Cardiac muscle cell (in vitro differentiated cells and primary cell): ENCODE data around the gene ERGIC1. TPM values are rescaled to one million over a fixed set of nuclear protein-coding genes. Genes with fewer than 3 reads are reported as not detected.
A peak's percentile ranks its signal among the peaks of the same experiment; 100 is the strongest.

ENCODE experiments used
- DNase-seq, 2 donors: peaks; one replicate each; pipeline versions ENCODE4 v3.0.0 to v3.0.0-alpha.2; 2010 to 2017; ENCODE audit warnings: low read depth in 1 of 2, low spot score in 1 of 2
- H3K27ac ChIP-seq: fragments of 200-600 bp; sonication (generic); 2 replicates; pipeline ENCODE4 v1.5.1; 2016
- H3K27me3 ChIP-seq: fragments of 200-600 bp; sonication (generic); 2 replicates; pipeline ENCODE4 v1.6.0; 2016; ENCODE audit warnings: control low read depth
- H3K36me3 ChIP-seq: fragments of 200-600 bp; sonication (generic); 2 replicates; pipeline ENCODE4 v1.5.1; 2016; ENCODE audit warnings: control low read depth
- H3K4me1 ChIP-seq: fragments of 200-600 bp; sonication (generic); 2 replicates; pipeline ENCODE4 v1.8.1; 2017; ENCODE audit warnings: low read depth, mild to moderate bottlenecking, mixed run types
- H3K4me3 ChIP-seq: fragments of 200-600 bp; sonication (generic); 2 replicates; pipeline ENCODE4 v1.5.1; 2016; ENCODE audit warnings: mild to moderate bottlenecking
- H3K9me3 ChIP-seq: fragments of 200-600 bp; sonication (generic); 2 replicates; pipeline ENCODE4 v1.5.1; 2017; ENCODE audit warnings: low read depth, mild to moderate bottlenecking, control low read depth
- CTCF ChIP-seq: IDR thresholded peaks from 2 replicates; pipeline ENCODE4 v1.5.1; 2012; ENCODE audit warnings: low read depth, mild to moderate bottlenecking, low read length
- polyA plus RNA-seq: library from polyadenylated mRNA; unstranded; fragments of >200 nt; fragmentation: Nextera tagmentation; extraction: Ambion mirVana; gene quantifications from 2 replicates; pipeline ENCODE4 v1.2.1, GENCODE V29; 2016
- total RNA-seq: library from RNA; depleted of rRNA; stranded (reverse); fragments of >200 nt; gene quantifications from 2 replicates; pipeline ENCODE4 v1.2.3, GENCODE V29; 2016

ERGIC1 gene
- total and polyA plus RNA-seq, 2 experiments from 2014 or later = 15.4 to 77.3 TPM

GRCh38 chr5:172854451-172854871, 20.4 kb downstream of the ERGIC1 start:
- Histone ChIP-seq H3K4me3 (no peak overlapping the region), H3K27ac (no peak overlapping the region), H3K4me1 (peaks cover 10% of the 10 kb centered on the region), H3K27me3 (no peaks in the 10 kb centered on the region), H3K9me3 (no peaks in the 10 kb centered on the region), H3K36me3 (no peaks in the 10 kb centered on the region)
- DNase-seq = no peak
- no peak for TF ChIP-seq CTCF

DNA sequence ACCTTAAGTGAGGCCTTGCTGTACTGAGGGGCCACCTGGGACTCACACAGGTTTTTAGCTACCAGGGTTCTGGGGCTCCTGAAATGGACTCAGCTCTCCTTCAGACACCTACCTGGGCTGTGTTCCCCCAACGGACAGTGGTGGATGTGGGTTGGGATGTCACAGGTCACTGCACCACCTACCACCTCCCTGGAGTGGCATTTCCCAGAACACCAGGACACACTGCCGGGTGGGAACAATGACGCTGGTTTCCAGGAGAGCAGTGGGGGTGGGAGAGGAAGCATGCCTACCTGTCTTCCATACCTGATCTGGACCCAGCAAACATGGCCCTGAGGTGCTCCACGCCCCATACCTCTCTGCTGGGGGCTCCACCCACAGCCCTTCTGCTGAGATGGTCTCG, 20.9 kb downstream of the ERGIC1 start:
- no peak overlapping the region for H3K4me3 ChIP-seq
- no peaks in the 10 kb centered on the region for H3K9me3 ChIP-seq
- peaks cover 15% of the 10 kb centered on the region for H3K4me1 ChIP-seq
- TF ChIP-seq CTCF = no peak
- H3K27ac ChIP-seq = no peak overlapping the region
- no peaks in the 10 kb centered on the region for H3K27me3 ChIP-seq
- no peak for DNase-seq
- H3K36me3 ChIP-seq = no peaks in the 10 kb centered on the region

DNA sequence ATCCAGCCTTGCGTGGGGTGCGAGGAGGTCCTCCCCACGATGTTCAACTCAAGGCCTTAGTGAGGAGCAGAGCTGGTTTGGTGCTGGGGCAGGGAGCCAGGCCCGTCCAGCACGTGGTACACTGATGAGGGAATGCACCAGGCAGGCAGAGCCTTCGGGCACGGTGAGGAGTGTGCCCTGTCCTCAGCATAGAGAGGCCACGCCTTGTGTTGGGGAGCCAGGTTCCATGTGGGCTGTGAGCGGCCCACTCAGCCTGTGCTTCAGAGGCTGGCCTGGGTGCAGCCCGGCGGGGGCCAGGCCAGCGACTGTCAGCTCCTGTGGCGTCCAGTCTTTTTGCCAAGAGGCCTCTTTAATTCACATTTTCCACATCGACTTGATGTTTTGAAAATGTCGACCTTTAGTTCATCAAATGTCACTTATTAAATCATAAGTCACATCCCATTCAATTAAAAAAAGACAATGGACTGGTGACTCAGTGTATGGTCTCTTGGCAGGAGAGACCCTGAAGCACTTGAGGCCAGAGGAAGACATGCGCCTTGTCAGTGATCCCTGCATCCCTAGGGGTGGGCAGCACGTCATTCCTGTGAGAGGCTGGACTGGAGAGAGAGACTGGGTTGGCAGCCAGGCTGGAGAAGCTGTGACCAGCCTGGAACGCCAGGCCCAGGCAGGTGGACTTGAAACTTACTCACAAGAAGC, 21.7 kb downstream of the ERGIC1 start:
- DNase-seq = no peak
- no peaks in the 10 kb centered on the region for H3K27me3 ChIP-seq
- H3K9me3 ChIP-seq = no peaks in the 10 kb centered on the region
- H3K27ac ChIP-seq = no peak overlapping the region
- no peak for TF ChIP-seq CTCF
- no peaks in the 10 kb centered on the region for H3K36me3 ChIP-seq
- H3K4me1 ChIP-seq = peaks cover 15% of the 10 kb centered on the region
- H3K4me3 ChIP-seq = no peak overlapping the region

- H3K4me3 ChIP-seq = no peak overlapping the region
- DNase-seq = no peak
- no peaks in the 10 kb centered on the region for H3K9me3 ChIP-seq
- no peak for TF ChIP-seq CTCF
- no peaks in the 10 kb centered on the region for H3K36me3 ChIP-seq
- H3K27me3 ChIP-seq = no peaks in the 10 kb centered on the region
- H3K4me1 ChIP-seq = peaks cover 15% of the 10 kb centered on the region
- no peak overlapping the region for H3K27ac ChIP-seq
These were observed 22.3 kb downstream of the ERGIC1 start for GRCh38 chr5:172856336-172856735.

GRCh38 chr5:172857982-172858381, 23.9 kb downstream of the ERGIC1 start:
- TF ChIP-seq CTCF = no peak

More at GRCh38 chr5:172857982-172858381, 23.9 kb downstream of the ERGIC1 start:
- Histone ChIP-seq H3K9me3 (no peaks in the 10 kb centered on the region), H3K27ac (peak overlapping the region; percentile 82), H3K4me1 (peaks cover 15% of the 10 kb centered on the region), H3K36me3 (no peaks in the 10 kb centered on the region), H3K27me3 (no peaks in the 10 kb centered on the region), H3K4me3 (no peak overlapping the region)
- DNase-seq = no peak
